ENCODE results near the gene INPP5D.

INPP5D gene

DNA sequence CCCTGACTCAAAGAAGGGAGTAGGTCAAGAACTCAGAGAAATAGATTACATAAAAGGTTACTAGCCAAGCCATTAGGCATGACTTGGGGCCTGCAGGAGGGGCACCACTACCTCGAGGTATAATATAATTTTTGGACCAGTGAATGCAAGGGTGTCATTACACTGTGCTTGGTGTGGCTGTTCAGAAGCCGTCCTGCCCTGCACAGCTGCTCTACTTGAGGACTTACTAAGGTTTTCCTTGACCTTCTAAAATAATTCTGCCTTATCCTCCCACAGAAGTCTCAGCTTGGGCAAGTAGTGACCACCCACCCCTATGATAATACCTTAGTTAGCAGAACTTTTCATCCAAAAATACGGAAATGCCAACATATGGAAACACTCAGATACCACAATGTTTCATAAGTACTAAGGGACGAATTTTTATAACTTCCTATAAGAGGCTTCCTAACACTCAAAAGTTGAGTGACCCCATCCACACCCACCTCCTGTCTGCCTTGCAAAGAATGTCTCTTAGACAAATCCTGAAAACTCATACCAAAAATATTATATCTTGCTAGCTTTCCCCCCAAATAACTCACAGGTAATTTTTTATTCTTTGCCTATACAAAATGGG, 173.6 kb downstream of the INPP5D start:
- no peaks in the 10 kb centered on the region for H3K36me3 Mint-ChIP-seq (ENCODE audit: low read depth)
- H3K4me1 Mint-ChIP-seq, result no peaks in the 10 kb centered on the region
- no peak overlapping the region for H3K4me3 Mint-ChIP-seq
- TF ChIP-seq, protein P1, sequence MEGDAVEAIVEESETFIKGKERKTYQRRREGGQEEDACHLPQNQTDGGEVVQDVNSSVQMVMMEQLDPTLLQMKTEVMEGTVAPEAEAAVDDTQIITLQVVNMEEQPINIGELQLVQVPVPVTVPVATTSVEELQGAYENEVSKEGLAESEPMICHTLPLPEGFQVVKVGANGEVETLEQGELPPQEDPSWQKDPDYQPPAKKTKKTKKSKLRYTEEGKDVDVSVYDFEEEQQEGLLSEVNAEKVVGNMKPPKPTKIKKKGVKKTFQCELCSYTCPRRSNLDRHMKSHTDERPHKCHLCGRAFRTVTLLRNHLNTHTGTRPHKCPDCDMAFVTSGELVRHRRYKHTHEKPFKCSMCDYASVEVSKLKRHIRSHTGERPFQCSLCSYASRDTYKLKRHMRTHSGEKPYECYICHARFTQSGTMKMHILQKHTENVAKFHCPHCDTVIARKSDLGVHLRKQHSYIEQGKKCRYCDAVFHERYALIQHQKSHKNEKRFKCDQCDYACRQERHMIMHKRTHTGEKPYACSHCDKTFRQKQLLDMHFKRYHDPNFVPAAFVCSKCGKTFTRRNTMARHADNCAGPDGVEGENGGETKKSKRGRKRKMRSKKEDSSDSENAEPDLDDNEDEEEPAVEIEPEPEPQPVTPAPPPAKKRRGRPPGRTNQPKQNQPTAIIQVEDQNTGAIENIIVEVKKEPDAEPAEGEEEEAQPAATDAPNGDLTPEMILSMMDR (IDR thresholded peaks at IDR 0.05; ENCODE audit: unreplicated experiment in 3 of 3), result no peak
- no peaks in the 10 kb centered on the region for H3K9me3 Mint-ChIP-seq
- H3K27ac Mint-ChIP-seq, result no peak overlapping the region
- peaks cover 3% of the 10 kb centered on the region for H3K27me3 Mint-ChIP-seq (ENCODE audit: low read depth)

DNA sequence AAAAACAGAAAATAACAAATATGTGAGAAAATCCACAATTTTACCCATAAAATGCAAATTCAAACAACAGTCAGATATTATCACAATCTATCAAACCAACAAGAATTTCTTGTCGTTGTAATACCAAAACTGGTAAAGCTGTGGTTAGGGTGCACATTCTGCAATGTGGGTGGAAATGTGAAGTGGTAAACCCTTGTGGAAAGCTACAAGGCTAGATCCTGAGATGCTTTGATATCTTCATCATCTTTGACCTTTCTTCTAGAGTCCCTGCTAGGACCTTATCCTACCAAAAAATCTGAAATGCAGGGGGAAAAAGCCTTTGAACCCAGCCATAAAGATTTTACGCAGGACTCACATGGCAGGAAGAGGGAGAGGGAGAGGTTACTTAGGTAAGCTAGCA, 174.1 kb downstream of the INPP5D start:
- Mint-ChIP-seq H3K36me3 (ENCODE audit: low read depth) (no peaks in the 10 kb centered on the region), H3K4me1 (no peaks in the 10 kb centered on the region), H3K27ac (no peak overlapping the region), H3K27me3 (ENCODE audit: low read depth) (peaks cover 3% of the 10 kb centered on the region), H3K9me3 (no peaks in the 10 kb centered on the region), H3K4me3 (no peak overlapping the region)
- TF ChIP-seq, protein P1 (IDR thresholded peaks at IDR 0.05; ENCODE audit: unreplicated experiment in 3 of 3), result no peak

DNA sequence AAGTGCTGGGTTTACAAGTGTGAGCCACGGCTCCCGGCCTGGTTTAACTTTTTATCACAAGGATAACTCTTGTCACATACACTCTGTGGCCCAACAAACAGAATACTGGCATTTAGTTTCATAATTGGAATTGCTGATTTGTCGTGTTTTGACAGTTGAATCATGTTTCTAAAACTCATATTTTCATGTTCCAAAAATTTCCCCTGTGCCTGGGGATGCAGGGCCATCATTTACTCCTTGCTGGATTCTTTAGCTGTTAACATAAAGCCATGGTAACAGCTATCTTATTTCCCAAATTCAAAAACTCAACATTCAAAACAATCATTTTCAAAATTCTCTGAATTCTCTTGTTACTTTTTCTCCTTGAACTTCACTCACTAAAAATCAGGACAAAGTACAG, 174.9 kb downstream of the INPP5D start:
- H3K4me3 Mint-ChIP-seq, result no peak overlapping the region
- TF ChIP-seq, protein P1 (IDR thresholded peaks at IDR 0.05; ENCODE audit: unreplicated experiment in 3 of 3), result no peak
- H3K4me1 Mint-ChIP-seq, result no peaks in the 10 kb centered on the region
- H3K27ac Mint-ChIP-seq, result no peak overlapping the region
- H3K9me3 Mint-ChIP-seq, result no peaks in the 10 kb centered on the region
- peaks cover 8% of the 10 kb centered on the region for H3K27me3 Mint-ChIP-seq (ENCODE audit: low read depth)
- H3K36me3 Mint-ChIP-seq (ENCODE audit: low read depth), result no peaks in the 10 kb centered on the region

DNA sequence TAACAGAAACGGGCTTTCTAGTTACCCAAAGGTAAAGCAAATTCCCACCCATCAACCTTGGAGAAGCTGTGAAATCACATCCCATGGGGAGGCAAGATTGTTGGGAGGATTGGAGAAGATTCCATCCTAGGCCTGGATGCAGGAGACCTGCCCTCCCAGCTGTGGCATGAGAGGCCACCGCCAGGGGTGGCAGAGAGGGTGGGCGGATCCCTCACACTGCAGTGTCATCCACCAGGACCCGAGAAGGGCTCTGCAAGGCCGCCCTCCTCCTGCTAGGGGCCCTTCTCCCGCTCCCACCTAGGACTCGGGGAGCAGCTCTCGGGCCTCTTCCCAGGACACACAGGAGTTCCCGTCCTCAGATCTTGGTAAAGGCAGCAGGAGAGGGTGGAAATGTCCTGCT, 175.8 kb downstream of the INPP5D start:
- H3K4me3 Mint-ChIP-seq, result no peak overlapping the region
- no peaks in the 10 kb centered on the region for H3K36me3 Mint-ChIP-seq (ENCODE audit: low read depth)
- H3K4me1 Mint-ChIP-seq, result no peaks in the 10 kb centered on the region

DNA sequence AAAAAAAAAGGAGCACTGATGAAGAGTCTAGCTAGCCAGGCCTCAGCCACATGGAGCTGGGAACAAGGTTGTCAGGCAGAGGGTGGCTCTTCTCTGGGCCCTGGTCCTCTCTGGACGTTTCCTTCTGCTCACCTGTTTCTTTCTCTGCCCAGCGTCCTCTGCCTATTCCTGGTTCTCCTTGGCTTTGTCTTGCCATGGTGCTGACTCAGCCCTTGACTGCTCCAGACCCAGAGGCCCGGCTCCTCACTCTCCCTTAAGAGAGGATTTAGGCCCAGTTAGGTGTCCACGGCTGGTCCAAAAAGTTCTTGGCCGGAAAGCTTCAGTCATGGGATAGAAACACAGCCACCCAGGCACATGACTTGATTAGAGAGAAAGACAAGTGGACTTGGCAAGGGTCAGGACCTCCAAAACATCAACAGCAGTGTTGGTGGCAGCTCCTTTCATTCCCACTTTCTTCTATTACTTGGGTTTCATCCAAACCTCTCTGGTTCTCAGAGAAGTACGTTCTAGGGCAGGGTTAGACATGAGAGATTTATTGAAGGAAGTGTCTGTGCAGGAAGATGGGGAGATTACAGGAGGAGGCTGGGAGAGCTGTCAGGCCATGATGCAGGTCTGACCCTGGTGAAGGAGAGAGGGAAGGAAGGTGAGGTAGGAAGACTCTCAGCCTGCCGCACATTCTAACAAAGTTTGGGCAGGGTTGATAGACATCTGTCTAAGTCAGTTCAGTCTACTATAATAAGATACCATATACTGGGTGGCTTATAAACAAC, 176.9 kb downstream of the INPP5D start:
- Mint-ChIP-seq H3K4me1 (no peaks in the 10 kb centered on the region), H3K36me3 (ENCODE audit: low read depth) (no peaks in the 10 kb centered on the region), H3K9me3 (no peaks in the 10 kb centered on the region), H3K27ac (no peak overlapping the region), H3K27me3 (ENCODE audit: low read depth) (peaks cover 8% of the 10 kb centered on the region), H3K4me3 (no peak overlapping the region)
- TF ChIP-seq, protein P1 (IDR thresholded peaks at IDR 0.05; ENCODE audit: unreplicated experiment in 3 of 3), result no peak

More for the DNA sequence above, 175.8 kb downstream of the INPP5D start:
- Mint-ChIP-seq H3K27ac (no peak overlapping the region), H3K9me3 (no peaks in the 10 kb centered on the region), H3K27me3 (ENCODE audit: low read depth) (peaks cover 8% of the 10 kb centered on the region)
- TF ChIP-seq, protein P1 (IDR thresholded peaks at IDR 0.05; ENCODE audit: unreplicated experiment in 3 of 3), result no peak

DNA sequence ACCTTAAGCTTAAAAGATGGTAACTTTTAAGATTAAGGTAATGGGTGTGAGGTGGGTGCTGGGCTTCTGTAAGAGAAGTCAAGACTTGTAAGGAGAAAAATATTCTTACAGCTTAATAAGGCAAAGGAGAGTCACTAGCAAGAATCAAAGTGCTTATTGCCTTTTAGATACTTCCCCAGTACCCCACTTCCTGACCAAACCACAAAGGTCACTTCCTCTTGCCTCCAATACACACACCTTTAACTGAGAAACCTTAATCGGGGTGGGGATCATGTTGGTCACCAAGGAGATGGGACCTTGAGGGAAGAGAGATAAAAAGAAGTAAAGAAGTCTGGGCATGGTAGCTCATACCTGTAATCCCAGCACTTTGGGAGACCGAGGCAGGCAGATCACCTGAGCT, 180.8 kb downstream of the INPP5D start:
- Mint-ChIP-seq H3K27me3 (ENCODE audit: low read depth) (peaks cover 8% of the 10 kb centered on the region), H3K4me1 (no peaks in the 10 kb centered on the region), H3K4me3 (no peak overlapping the region), H3K36me3 (ENCODE audit: low read depth) (no peaks in the 10 kb centered on the region), H3K27ac (no peak overlapping the region), H3K9me3 (no peaks in the 10 kb centered on the region)
- TF ChIP-seq, protein P1 (IDR thresholded peaks at IDR 0.05; ENCODE audit: unreplicated experiment in 3 of 3), result no peak
